Calu3 (cell line): Measurements from ENCODE around the gene CPE. TPM values are rescaled to one million over a fixed set of nuclear protein-coding genes. Genes with fewer than 3 reads are reported as not detected.

Experiments used
- BruUV-seq: library from RNA; stranded (reverse); fragments of 400-500 nt; replicated peaks from 2 replicates; lab custom pipeline; 2021; lab: Mats Ljungman, UMichigan
- CTCF ChIA-PET: fragments of 300-600 bp; sonication (Branson Sonifier 250); formaldehyde crosslinking; loops from one replicate; lab custom pipeline; 2022; ENCODE audit warnings: antibody characterized with exemption; lab: Charles Lee
- DNase-seq: peaks from one replicate; pipeline ENCODE4 v3.0.0; 2022
- H3K27ac Mint-ChIP-seq: one replicate; pipeline ENCODE4 v1.8.0; 2022; ENCODE audit warnings: mixed read lengths; ENCODE audit not compliant: unreplicated experiment
- H3K27me3 Mint-ChIP-seq: one replicate; pipeline ENCODE4 v1.8.0; 2022; ENCODE audit warnings: mixed read lengths; ENCODE audit not compliant: unreplicated experiment
- H3K36me3 Mint-ChIP-seq: one replicate; pipeline ENCODE4 v1.8.0; 2022; ENCODE audit warnings: mild to moderate bottlenecking, moderate library complexity, mixed read lengths; ENCODE audit not compliant: insufficient read depth, unreplicated experiment
- H3K4me1 Mint-ChIP-seq: one replicate; pipeline ENCODE4 v1.8.0; 2022; ENCODE audit warnings: mild to moderate bottlenecking, low read depth, mixed read lengths; ENCODE audit not compliant: unreplicated experiment
- H3K4me3 Mint-ChIP-seq: one replicate; pipeline ENCODE4 v1.8.0; 2022; ENCODE audit warnings: mild to moderate bottlenecking, low read depth, moderate library complexity, mixed read lengths; ENCODE audit not compliant: unreplicated experiment
- H3K9me3 Mint-ChIP-seq: one replicate; pipeline ENCODE4 v1.8.0; 2022; ENCODE audit warnings: low read depth, mixed read lengths; ENCODE audit not compliant: unreplicated experiment
- CTCF ChIP-seq: fragments of 200-600 bp; IDR thresholded peaks from one replicate; pipeline ENCODE4 v1.8.0; 2022; ENCODE audit warnings: antibody characterized with exemption; ENCODE audit not compliant: unreplicated experiment
- intact Hi-C: fragments of 100-400 bp; cut with micrococcal nuclease; formaldehyde crosslinking; loops from one replicate; pipeline ENCODE4 v1.10.0; 2022; ENCODE audit not compliant: unreplicated experiment
- total RNA-seq: library from RNA; stranded (reverse); gene quantifications from 2 replicates; pipeline ENCODE4 v1.2.3, GENCODE V29; 2022

The CPE gene
- total RNA-seq, 1 experiment from 2014 or later = 4.7 TPM

GRCh38 chr4:165384598-165384997 lies 5.8 kb downstream of the CPE start:
- intact Hi-C loops = no loop called here
- BruUV-seq = no TSS peak
- no peaks in the 10 kb centered on the region for H3K36me3 Mint-ChIP-seq
- no peak for DNase-seq
- H3K4me3 Mint-ChIP-seq = no peak overlapping the region
- no peak for TF ChIP-seq CTCF
- no peaks in the 10 kb centered on the region for H3K9me3 Mint-ChIP-seq
- CTCF ChIA-PET = no interaction called here
- no peaks in the 10 kb centered on the region for H3K4me1 Mint-ChIP-seq
- no peak overlapping the region for H3K27ac Mint-ChIP-seq
- no peaks in the 10 kb centered on the region for H3K27me3 Mint-ChIP-seq

GRCh38 chr4:165385126-165385525 lies 6.3 kb downstream of the CPE start:
- no peak for TF ChIP-seq CTCF
- Mint-ChIP-seq H3K9me3 (no peaks in the 10 kb centered on the region), H3K27me3 (no peaks in the 10 kb centered on the region), H3K36me3 (no peaks in the 10 kb centered on the region), H3K4me3 (no peak overlapping the region), H3K4me1 (no peaks in the 10 kb centered on the region), H3K27ac (no peak overlapping the region)
- BruUV-seq = no TSS peak
- no peak for DNase-seq
- CTCF ChIA-PET = no interaction called here
- intact Hi-C loops = no loop called here

- no TSS peak for BruUV-seq
- Mint-ChIP-seq H3K4me3 (no peak overlapping the region), H3K9me3 (no peaks in the 10 kb centered on the region), H3K36me3 (no peaks in the 10 kb centered on the region), H3K27me3 (no peaks in the 10 kb centered on the region), H3K27ac (no peak overlapping the region), H3K4me1 (no peaks in the 10 kb centered on the region)
- no peak for TF ChIP-seq CTCF
- CTCF ChIA-PET = no interaction called here
- no peak for DNase-seq
- intact Hi-C loops = no loop called here
Measured at GRCh38 chr4:165386328-165386727, 7.5 kb downstream of the CPE start.

- CTCF ChIA-PET = no interaction called here
- Mint-ChIP-seq H3K9me3 (no peaks in the 10 kb centered on the region), H3K4me3 (no peak overlapping the region), H3K36me3 (no peaks in the 10 kb centered on the region), H3K27me3 (no peaks in the 10 kb centered on the region), H3K27ac (no peak overlapping the region), H3K4me1 (no peaks in the 10 kb centered on the region)
- TF ChIP-seq CTCF = no peak
- no peak for DNase-seq
- intact Hi-C loops = no loop called here
- BruUV-seq = no TSS peak
Measured at GRCh38 chr4:165388756-165389155, 9.9 kb downstream of the CPE start.

- H3K9me3 Mint-ChIP-seq = no peaks in the 10 kb centered on the region
- BruUV-seq = no TSS peak
- no peak overlapping the region for H3K27ac Mint-ChIP-seq
- no peaks in the 10 kb centered on the region for H3K36me3 Mint-ChIP-seq
- no peak for DNase-seq
- H3K4me3 Mint-ChIP-seq = no peak overlapping the region
- no peaks in the 10 kb centered on the region for H3K27me3 Mint-ChIP-seq
- no peaks in the 10 kb centered on the region for H3K4me1 Mint-ChIP-seq
- TF ChIP-seq CTCF = no peak
- intact Hi-C loops = no loop called here
- CTCF ChIA-PET = no interaction called here
Measured at GRCh38 chr4:165393051-165393450, 14.2 kb downstream of the CPE start.
